IMR-90 (cell line): ENCODE data around the gene SEPTIN5. TPM values are rescaled to one million over a fixed set of nuclear protein-coding genes. Genes with fewer than 3 reads are reported as not detected.
A peak's percentile ranks its signal among the peaks of the same experiment; 100 is the strongest.

Experiments
- ATAC-seq: fragments of 200-7000 bp; cut with Tn5 transposase; 2 replicates; pipeline ENCODE4 v1.9.1; 2020; ENCODE audit warnings: low read depth, mild to moderate bottlenecking, moderate library complexity
- BruUV-seq: library from RNA; stranded (reverse); fragments of 400-500 nt; replicated peaks from 2 replicates; lab custom pipeline; 2021; lab: Mats Ljungman, UMichigan
- CTCF ChIA-PET: fragments of 300-600 bp; formaldehyde crosslinking; extraction: SDS; loops from one replicate; lab custom pipeline; 2021; ENCODE audit warnings: antibody characterized with exemption; lab: Yijun Ruan, JAX
- POLR2A ChIA-PET: fragments of 300-600 bp; sonication (Branson Sonifier 250); formaldehyde crosslinking; loops from one replicate; lab custom pipeline; 2022; ENCODE audit warnings: antibody characterized with exemption; ENCODE audit not compliant: unreplicated experiment; lab: Charles Lee
- DNase-seq: peaks from one replicate; pipeline ENCODE4 v3.0.0; 2013
- H2AFZ ChIP-seq: replicated peaks from 2 replicates; pipeline ENCODE3; 2013; ENCODE audit warnings: low read length, mild to moderate bottlenecking; ENCODE audit not compliant: poor library complexity
- H2AK5ac ChIP-seq: 2 replicates; pipeline ENCODE4 v1.6.1; 2013; ENCODE audit warnings: low read depth, low read length, inconsistent platforms
- H2AK9ac ChIP-seq: replicated peaks from 2 replicates; pipeline ENCODE3; 2013; ENCODE audit warnings: mild to moderate bottlenecking, low read depth, low read length, moderate library complexity; ENCODE audit not compliant: poor library complexity
- H2BK120ac ChIP-seq: 2 replicates; pipeline ENCODE4 v1.6.1; 2013; ENCODE audit warnings: low read depth, low read length, inconsistent platforms
- H2BK15ac ChIP-seq: 3 replicates; pipeline ENCODE4 v1.6.1; 2013; ENCODE audit warnings: low read depth, low read length, inconsistent platforms
- H2BK20ac ChIP-seq: 2 replicates; pipeline ENCODE4 v1.6.1; 2013; ENCODE audit warnings: low read depth, mild to moderate bottlenecking, inconsistent platforms, low read length, moderate library complexity
- H2BK5ac ChIP-seq: 2 replicates; pipeline ENCODE4 v1.6.1; 2013; ENCODE audit warnings: mild to moderate bottlenecking, low read depth, low read length, inconsistent platforms; ENCODE audit not compliant: poor library complexity, severe bottlenecking
- H3K14ac ChIP-seq: replicated peaks from 2 replicates; pipeline ENCODE4 v1.6.1; 2013; ENCODE audit warnings: low read depth, low read length, inconsistent platforms
- H3K18ac ChIP-seq: 2 replicates; pipeline ENCODE4 v1.6.1; 2013; ENCODE audit warnings: low read depth, low read length, control low read depth
- H3K23ac ChIP-seq: 2 replicates; pipeline ENCODE4 v1.6.1; 2013; ENCODE audit warnings: low read depth, low read length, inconsistent platforms
- H3K27ac ChIP-seq: 2 replicates; pipeline ENCODE4 v1.5.1; 2013; ENCODE audit warnings: mild to moderate bottlenecking, control low read depth, low read length; ENCODE audit not compliant: insufficient read depth
- H3K27me3 ChIP-seq: 2 replicates; pipeline ENCODE4 v1.6.1; 2013; ENCODE audit warnings: low read length; ENCODE audit not compliant: control insufficient read depth, insufficient read depth
- H3K36me3 ChIP-seq: 2 replicates; pipeline ENCODE4 v1.6.1; 2013; ENCODE audit warnings: low read length, mixed read lengths; ENCODE audit not compliant: control insufficient read depth, insufficient read depth
- H3K4ac ChIP-seq: 2 replicates; pipeline ENCODE4 v1.6.1; 2013; ENCODE audit warnings: low read depth, low read length, inconsistent platforms
- H3K4me1 ChIP-seq: 2 replicates; pipeline ENCODE4 v1.6.1; 2013; ENCODE audit warnings: low read length, mixed read lengths; ENCODE audit not compliant: control insufficient read depth, insufficient read depth
- H3K4me2 ChIP-seq: 2 replicates; pipeline ENCODE4 v1.6.1; 2013; ENCODE audit warnings: low read depth, mild to moderate bottlenecking, control low read depth, low read length, moderate library complexity
- H3K4me3 ChIP-seq: 2 replicates; pipeline ENCODE4 v1.5.1; 2013; ENCODE audit warnings: low read depth, mild to moderate bottlenecking, control low read depth, low read length, moderate library complexity; ENCODE audit not compliant: insufficient read depth
- H3K56ac ChIP-seq: 2 replicates; pipeline ENCODE4 v1.6.1; 2013; ENCODE audit warnings: low read length, inconsistent platforms; ENCODE audit not compliant: insufficient read depth; ENCODE audit errors: extremely low read depth
- H3K79me1 ChIP-seq, 2 experiments: 2 replicates each; pipeline ENCODE4 v1.6.1; 2013; ENCODE audit warnings: low read length in 2 of 2, inconsistent platforms in 1 of 2, low read depth in 1 of 2
- H3K9ac ChIP-seq: 2 replicates; pipeline ENCODE4 v1.6.1; 2013; ENCODE audit warnings: low read depth, low read length, control low read depth
- H3K9me1 ChIP-seq: 2 replicates; pipeline ENCODE4 v1.6.1; 2013; ENCODE audit warnings: low read length, inconsistent platforms; ENCODE audit not compliant: insufficient read depth
- H3K9me3 ChIP-seq: 2 replicates; pipeline ENCODE4 v1.6.1; 2013; ENCODE audit warnings: low read length; ENCODE audit not compliant: control insufficient read depth, insufficient read depth
- H4K20me1 ChIP-seq: 2 replicates; pipeline ENCODE4 v1.6.1; 2013; ENCODE audit warnings: low read length, inconsistent platforms; ENCODE audit not compliant: insufficient read depth
- H4K5ac ChIP-seq: 2 replicates; pipeline ENCODE4 v1.6.1; 2013; ENCODE audit warnings: mild to moderate bottlenecking, low read depth, low read length, control low read depth
- H4K8ac ChIP-seq, 2 experiments: 2 replicates each; pipeline ENCODE4 v1.6.1; 2013; ENCODE audit warnings: low read depth in 2 of 2, low read length in 2 of 2, control low read depth in 1 of 2, inconsistent platforms in 1 of 2
- H4K91ac ChIP-seq: 2 replicates; pipeline ENCODE4 v1.6.1; 2013; ENCODE audit warnings: low read depth, low read length, inconsistent platforms; ENCODE audit not compliant: insufficient read depth
- FOS ChIP-seq: fragments of 150-350 bp; IDR thresholded peaks from 2 replicates; pipeline ENCODE4 v1.6.1; 2016; ENCODE audit warnings: low read depth, low read length
- MAFK ChIP-seq: IDR thresholded peaks from 2 replicates; pipeline ENCODE4 v1.6.1; 2012; ENCODE audit warnings: low read depth, low read length, improper control_type of control experiment
- RFX5 ChIP-seq: IDR thresholded peaks from 2 replicates; pipeline ENCODE4 v1.8.0; 2012; ENCODE audit warnings: low read depth, mild to moderate bottlenecking, low read length, moderate library complexity
- WGBS, 2 experiments: methylation state at CpG; one replicate each; pipeline versions ENCODE4 v1.1.5 to v1.1.7; 2013; ENCODE audit warnings: missing lambda C conversion rate in 2 of 2; ENCODE audit not compliant: insufficient read length in 1 of 2; ENCODE audit errors: extremely low coverage in 2 of 2; 5-methylcytosine and 5-hydroxymethylcytosine counted together
- dilution Hi-C: fragments of 300-500 bp; cut with HindIII; formaldehyde crosslinking; loops from one replicate; pipeline ENCODE4 v1.14.3; 2018; ENCODE audit warnings: low sequenced_read_pairs; ENCODE audit not compliant: unreplicated experiment
- in situ Hi-C: fragments of 300-500 bp; cut with MboI; formaldehyde crosslinking; loops from 3 replicates; pipeline ENCODE4 v1.14.3; 2019; ENCODE audit warnings: low sequenced_read_pairs, inconsistent platforms, mixed read lengths
- intact Hi-C: fragments of 100-400 bp; cut with micrococcal nuclease; formaldehyde crosslinking; loops from 2 replicates; pipeline ENCODE4 v1.10.0; 2022
- polyA plus RNA-seq, 3 experiments: library from polyadenylated mRNA; depleted of rRNA; stranded (reverse); fragments of >200 nt; gene quantifications; 2 replicates each; pipeline ENCODE4 v1.2.3, GENCODE V29; 2012; ENCODE audit warnings: low replicate concordance in 1 of 3
- total RNA-seq: library from RNA; depleted of rRNA; stranded (reverse); fragments of >200 nt; gene quantifications from 2 replicates; pipeline ENCODE4 v1.2.3, GENCODE V29; 2012
- TF ChIP-seq, protein P1 (sequence below): conservative IDR thresholded peaks from 2 replicates; pipeline ENCODE4 v1.5.1; 2012; ENCODE audit warnings: mild to moderate bottlenecking, low read depth, low read length, improper control_type of control experiment
- TF ChIP-seq, protein P2 (sequence below): fragments of 150-350 bp; IDR thresholded peaks from 2 replicates; pipeline ENCODE4 v1.6.1; 2017; ENCODE audit warnings: mild to moderate bottlenecking, antibody characterized with exemption, low read length, low read depth

Gene SEPTIN5
- total and polyA plus RNA-seq, 2 of the 4 experiments (the other 2 are of a cell fraction): 16.8 to 20.7 TPM

DNA sequence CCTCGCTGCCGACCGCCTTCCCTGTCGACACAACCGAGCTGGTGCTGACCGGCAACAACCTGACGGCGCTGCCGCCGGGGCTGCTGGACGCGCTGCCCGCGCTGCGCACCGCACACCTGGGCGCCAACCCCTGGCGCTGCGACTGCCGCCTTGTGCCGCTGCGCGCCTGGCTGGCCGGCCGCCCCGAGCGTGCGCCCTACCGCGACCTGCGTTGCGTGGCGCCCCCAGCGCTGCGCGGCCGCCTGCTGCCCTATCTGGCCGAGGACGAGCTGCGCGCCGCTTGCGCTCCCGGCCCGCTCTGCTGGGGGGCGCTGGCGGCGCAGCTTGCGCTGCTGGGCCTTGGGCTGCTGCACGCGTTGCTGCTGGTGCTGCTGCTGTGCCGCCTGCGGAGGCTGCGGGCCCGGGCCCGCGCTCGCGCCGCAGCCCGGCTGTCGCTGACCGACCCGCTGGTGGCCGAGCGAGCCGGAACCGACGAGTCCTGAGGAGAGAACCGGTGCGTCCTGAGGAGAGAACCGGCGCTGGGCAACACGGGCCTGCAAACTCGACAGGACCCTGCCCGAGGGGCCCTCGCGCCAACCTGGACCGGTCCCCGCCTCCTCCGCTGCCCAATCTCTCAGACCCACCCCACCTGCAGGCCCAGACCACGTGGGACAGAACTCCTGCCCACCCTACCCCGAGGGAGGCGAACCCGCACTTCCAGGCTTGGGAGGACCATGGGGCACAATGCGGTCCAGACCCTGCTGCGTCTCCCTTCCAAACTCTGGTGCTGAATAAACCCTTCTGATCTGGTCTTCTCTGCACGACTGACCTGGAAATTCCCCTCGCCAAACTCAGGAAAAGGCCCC, 9.9 kb downstream of the SEPTIN5 start:
- TF ChIP-seq FOS: no peak
- TF ChIP-seq, protein P1, sequence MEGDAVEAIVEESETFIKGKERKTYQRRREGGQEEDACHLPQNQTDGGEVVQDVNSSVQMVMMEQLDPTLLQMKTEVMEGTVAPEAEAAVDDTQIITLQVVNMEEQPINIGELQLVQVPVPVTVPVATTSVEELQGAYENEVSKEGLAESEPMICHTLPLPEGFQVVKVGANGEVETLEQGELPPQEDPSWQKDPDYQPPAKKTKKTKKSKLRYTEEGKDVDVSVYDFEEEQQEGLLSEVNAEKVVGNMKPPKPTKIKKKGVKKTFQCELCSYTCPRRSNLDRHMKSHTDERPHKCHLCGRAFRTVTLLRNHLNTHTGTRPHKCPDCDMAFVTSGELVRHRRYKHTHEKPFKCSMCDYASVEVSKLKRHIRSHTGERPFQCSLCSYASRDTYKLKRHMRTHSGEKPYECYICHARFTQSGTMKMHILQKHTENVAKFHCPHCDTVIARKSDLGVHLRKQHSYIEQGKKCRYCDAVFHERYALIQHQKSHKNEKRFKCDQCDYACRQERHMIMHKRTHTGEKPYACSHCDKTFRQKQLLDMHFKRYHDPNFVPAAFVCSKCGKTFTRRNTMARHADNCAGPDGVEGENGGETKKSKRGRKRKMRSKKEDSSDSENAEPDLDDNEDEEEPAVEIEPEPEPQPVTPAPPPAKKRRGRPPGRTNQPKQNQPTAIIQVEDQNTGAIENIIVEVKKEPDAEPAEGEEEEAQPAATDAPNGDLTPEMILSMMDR: peak; percentile 26; the same call in 1 of the 2 replicates
- no peak for TF ChIP-seq MAFK
- TF ChIP-seq RFX5: no peak
- TF ChIP-seq, protein P2, sequence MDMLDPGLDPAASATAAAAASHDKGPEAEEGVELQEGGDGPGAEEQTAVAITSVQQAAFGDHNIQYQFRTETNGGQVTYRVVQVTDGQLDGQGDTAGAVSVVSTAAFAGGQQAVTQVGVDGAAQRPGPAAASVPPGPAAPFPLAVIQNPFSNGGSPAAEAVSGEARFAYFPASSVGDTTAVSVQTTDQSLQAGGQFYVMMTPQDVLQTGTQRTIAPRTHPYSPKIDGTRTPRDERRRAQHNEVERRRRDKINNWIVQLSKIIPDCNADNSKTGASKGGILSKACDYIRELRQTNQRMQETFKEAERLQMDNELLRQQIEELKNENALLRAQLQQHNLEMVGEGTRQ: no peak
- H3K9ac ChIP-seq: no peak overlapping the region
- no peak overlapping the region for H2AK9ac ChIP-seq
- no peak overlapping the region for H4K8ac ChIP-seq
- H3K36me3 ChIP-seq: peaks cover 16% of the 10 kb centered on the region
- H3K9me1 ChIP-seq: 0 out of 2 replicates have a peak, but pooled peaks cover 3% of the 10 kb centered on the region
- POLR2A ChIA-PET: no interaction called here
- no peak overlapping the region for H3K4me3 ChIP-seq
- intact Hi-C loops (no loop called here), in situ Hi-C loops (no loop called here), dilution Hi-C loops (no loop called here)
- no peak overlapping the region for H2AK5ac ChIP-seq
- no peak overlapping the region for H3K14ac ChIP-seq
- no TSS peak for BruUV-seq
- 28% methylated on average over 60 of the region's 89 CpGs; no CpG with 5 or more reads in 1 of the 2 experiments for WGBS, 2 experiments
- CTCF ChIA-PET: no interaction called here
- H3K79me1 ChIP-seq: peaks cover 0 to 3% of the 10 kb centered on the region in 2 experiments; a peak in 1 of 4 replicates
- no peak overlapping the region for H2BK20ac ChIP-seq
- peak overlapping the region; percentile 67 for H2AFZ ChIP-seq
- H4K91ac ChIP-seq: no peak overlapping the region
- peaks cover 6% of the 10 kb centered on the region; the same call in 1 of the 2 replicates for H4K20me1 ChIP-seq
- no peak overlapping the region for H4K5ac ChIP-seq
- H3K4me2 ChIP-seq: no peak overlapping the region
- peaks cover 22% of the 10 kb centered on the region; the same call in 1 of the 2 replicates for H3K27me3 ChIP-seq
- H3K27ac ChIP-seq: no peak overlapping the region
- H3K4me1 ChIP-seq: no peaks in the 10 kb centered on the region; the same call in 1 of the 2 replicates
- H2BK120ac ChIP-seq: no peak overlapping the region
- no peak overlapping the region for H3K56ac ChIP-seq
- H3K9me3 ChIP-seq: no peaks in the 10 kb centered on the region
- peak; percentile 18 for DNase-seq
- no peak overlapping the region for H3K23ac ChIP-seq
- no peak overlapping the region for H3K4ac ChIP-seq
- no peak overlapping the region for H2BK5ac ChIP-seq
- no peak overlapping the region for H3K18ac ChIP-seq
- no peak overlapping the region for H2BK15ac ChIP-seq
- ATAC-seq: peak; percentile 69
